ENCODE data around the gene SYK.

The SYK gene

DNA sequence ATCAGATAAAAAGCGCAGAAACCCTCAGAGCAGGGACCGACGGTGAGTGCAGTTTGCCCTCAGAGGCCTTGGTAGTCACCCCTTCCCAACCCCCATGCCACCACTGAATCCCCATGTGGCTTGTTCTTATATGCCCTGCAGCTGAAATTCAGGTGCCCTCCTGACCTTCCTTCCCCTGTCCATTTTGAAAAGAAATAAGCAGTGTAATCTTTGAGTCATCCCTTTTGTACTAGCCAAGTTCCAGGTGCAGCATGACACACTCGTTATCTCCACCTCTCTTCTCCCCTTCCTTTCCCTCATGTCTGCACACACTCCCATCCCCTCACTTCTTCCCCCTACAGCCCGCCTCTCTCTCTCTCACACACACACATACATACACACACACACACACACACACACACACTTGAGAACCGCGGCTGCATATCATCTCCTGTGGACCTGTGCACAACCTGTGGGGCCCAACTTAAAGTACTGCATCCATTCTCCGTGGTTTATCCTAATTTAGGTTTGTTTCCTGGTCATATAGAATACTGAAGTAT, 53.1 kb downstream of the SYK start:
- Histone ChIP-seq H3K4me1 (ENCODE audit: control insufficient read depth, insufficient read depth, low read length) (peaks cover 3% of the 10 kb centered on the region), H3K9me3 (ENCODE audit: control insufficient read depth, low read length) (no peaks in the 10 kb centered on the region), H3K36me3 (ENCODE audit: control insufficient read depth, insufficient read depth, low read length, severe bottlenecking) (no peaks in the 10 kb centered on the region), H3K9ac (ENCODE audit: low read length) (no peak overlapping the region), H3K4me3 (ENCODE audit: low read length) (no peak overlapping the region), H3K27me3 (replicated peaks; ENCODE audit: control insufficient read depth, insufficient read depth, low read length) (peaks cover 21% of the 10 kb centered on the region)
- DNase-seq (ENCODE audit: low read depth) = no peak

DNA sequence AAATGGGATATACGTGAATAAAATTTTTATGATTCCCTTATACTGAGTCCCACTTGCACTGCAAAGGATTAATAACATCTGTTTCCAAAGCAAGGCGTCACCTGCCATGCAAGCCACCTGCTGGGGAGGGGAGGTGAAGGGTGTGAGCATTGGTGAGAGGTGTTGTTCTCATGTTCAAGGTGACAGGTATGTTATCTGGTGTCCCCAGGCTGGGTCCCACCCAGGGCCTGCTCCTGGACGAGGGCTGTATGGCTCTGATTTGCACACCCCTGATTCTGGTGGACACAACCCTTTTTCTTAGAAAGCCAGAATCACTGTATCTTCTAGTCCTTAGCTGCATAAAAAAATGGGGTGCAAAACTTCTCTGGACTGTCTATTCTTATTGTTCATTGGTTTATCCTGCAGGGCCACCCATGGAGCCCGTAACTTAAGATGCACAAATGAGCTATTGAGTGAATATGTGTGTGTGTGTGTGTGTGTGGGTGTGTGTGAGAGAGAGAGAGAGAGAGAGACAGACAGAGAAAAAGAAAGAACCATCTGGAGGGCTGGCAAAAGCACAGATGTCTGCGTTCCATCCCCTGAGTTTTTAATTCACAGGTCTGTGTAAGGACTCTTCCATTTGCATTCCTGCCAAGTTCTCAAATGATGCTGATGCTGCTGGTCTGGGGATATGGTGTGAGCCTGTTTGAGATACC, 53.7 kb downstream of the SYK start:
- Histone ChIP-seq H3K9me3 (ENCODE audit: control insufficient read depth, low read length) (no peaks in the 10 kb centered on the region), H3K27me3 (replicated peaks; ENCODE audit: control insufficient read depth, insufficient read depth, low read length) (peaks cover 21% of the 10 kb centered on the region), H3K4me3 (ENCODE audit: low read length) (no peak overlapping the region), H3K9ac (ENCODE audit: low read length) (no peak overlapping the region), H3K36me3 (ENCODE audit: control insufficient read depth, insufficient read depth, low read length, severe bottlenecking) (no peaks in the 10 kb centered on the region), H3K4me1 (ENCODE audit: control insufficient read depth, insufficient read depth, low read length) (peaks cover 3% of the 10 kb centered on the region)
- no peak for DNase-seq (ENCODE audit: low read depth)

DNA sequence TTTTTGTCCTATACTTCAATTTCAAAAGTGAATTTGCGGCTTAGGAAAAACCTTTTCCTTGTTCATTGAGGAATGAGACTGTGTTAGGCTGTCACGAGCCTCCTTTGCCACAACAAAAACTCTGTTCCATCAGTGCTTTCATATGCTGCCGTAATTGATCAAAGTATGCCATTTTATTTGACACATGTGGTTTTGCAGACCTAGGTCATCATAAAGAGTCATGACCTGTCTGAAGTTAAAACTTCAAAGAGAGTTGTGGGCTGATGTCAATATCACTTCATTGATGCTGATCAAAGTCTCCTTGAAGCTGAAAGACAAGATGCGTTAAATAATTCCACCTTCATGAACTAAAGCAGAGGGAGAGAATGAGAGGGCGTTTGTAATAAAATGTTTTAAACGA, 55.5 kb downstream of the SYK start:
- no peak for DNase-seq (ENCODE audit: low read depth)
- Histone ChIP-seq H3K27me3 (replicated peaks; ENCODE audit: control insufficient read depth, insufficient read depth, low read length) (peaks cover 24% of the 10 kb centered on the region), H3K9ac (ENCODE audit: low read length) (no peak overlapping the region), H3K4me3 (ENCODE audit: low read length) (no peak overlapping the region), H3K9me3 (ENCODE audit: control insufficient read depth, low read length) (no peaks in the 10 kb centered on the region), H3K4me1 (ENCODE audit: control insufficient read depth, insufficient read depth, low read length) (peaks cover 3% of the 10 kb centered on the region), H3K36me3 (ENCODE audit: control insufficient read depth, insufficient read depth, low read length, severe bottlenecking) (no peaks in the 10 kb centered on the region)

GRCh38 chr9:90857855-90858254, 56.2 kb downstream of the SYK start:
- DNase-seq (ENCODE audit: low read depth) = no peak
- Histone ChIP-seq H3K4me1 (ENCODE audit: control insufficient read depth, insufficient read depth, low read length) (no peaks in the 10 kb centered on the region), H3K9ac (ENCODE audit: low read length) (no peak overlapping the region), H3K9me3 (ENCODE audit: control insufficient read depth, low read length) (no peaks in the 10 kb centered on the region), H3K27me3 (replicated peaks; ENCODE audit: control insufficient read depth, insufficient read depth, low read length) (peaks cover 29% of the 10 kb centered on the region), H3K36me3 (ENCODE audit: control insufficient read depth, insufficient read depth, low read length, severe bottlenecking) (no peaks in the 10 kb centered on the region), H3K4me3 (ENCODE audit: low read length) (no peak overlapping the region)

DNA sequence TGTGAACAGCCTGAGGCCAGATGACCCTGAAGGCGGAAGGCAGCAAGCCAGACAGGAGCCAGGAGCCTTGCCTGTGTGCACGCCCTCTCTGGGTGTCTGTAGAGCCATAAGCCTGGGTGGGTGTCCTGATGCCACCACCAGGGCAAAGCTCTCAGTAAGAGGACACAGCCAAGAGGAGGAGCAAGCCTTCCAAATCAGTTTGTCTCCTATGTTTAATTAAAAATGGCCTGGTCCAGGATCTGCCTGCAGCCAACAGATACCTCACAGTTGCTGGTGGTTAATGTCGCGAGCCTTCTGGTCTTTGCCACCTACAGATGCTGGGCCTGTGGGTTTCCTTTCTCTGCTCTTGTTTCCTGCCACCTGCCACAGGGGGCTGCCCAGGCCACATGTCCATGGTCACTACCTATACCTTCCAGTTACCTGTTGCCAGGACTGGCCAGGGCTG, 56.9 kb downstream of the SYK start:
- DNase-seq (ENCODE audit: low read depth) = no peak
- no peak overlapping the region for H3K4me3 ChIP-seq (ENCODE audit: low read length)
- H3K4me1 ChIP-seq (ENCODE audit: control insufficient read depth, insufficient read depth, low read length) = no peaks in the 10 kb centered on the region
- peaks cover 29% of the 10 kb centered on the region for H3K27me3 ChIP-seq (replicated peaks; ENCODE audit: control insufficient read depth, insufficient read depth, low read length)
- H3K36me3 ChIP-seq (ENCODE audit: control insufficient read depth, insufficient read depth, low read length, severe bottlenecking) = no peaks in the 10 kb centered on the region
- no peaks in the 10 kb centered on the region for H3K9me3 ChIP-seq (ENCODE audit: control insufficient read depth, low read length)
- H3K9ac ChIP-seq (ENCODE audit: low read length) = no peak overlapping the region

GRCh38 chr9:90860382-90860781, 58.8 kb downstream of the SYK start:
- no peak for DNase-seq (ENCODE audit: low read depth)
- no peaks in the 10 kb centered on the region for H3K4me1 ChIP-seq (ENCODE audit: control insufficient read depth, insufficient read depth, low read length)
- H3K36me3 ChIP-seq (ENCODE audit: control insufficient read depth, insufficient read depth, low read length, severe bottlenecking) = no peaks in the 10 kb centered on the region

GRCh38 chr9:90860826-90861225, 59.2 kb downstream of the SYK start:
- no peaks in the 10 kb centered on the region for H3K36me3 ChIP-seq (ENCODE audit: control insufficient read depth, insufficient read depth, low read length, severe bottlenecking)
- no peak overlapping the region for H3K4me3 ChIP-seq (ENCODE audit: low read length)
- DNase-seq (ENCODE audit: low read depth) = no peak
- no peaks in the 10 kb centered on the region for H3K9me3 ChIP-seq (ENCODE audit: control insufficient read depth, low read length)
- peaks cover 23% of the 10 kb centered on the region for H3K27me3 ChIP-seq (replicated peaks; ENCODE audit: control insufficient read depth, insufficient read depth, low read length)
- H3K9ac ChIP-seq (ENCODE audit: low read length) = no peak overlapping the region
- H3K4me1 ChIP-seq (ENCODE audit: control insufficient read depth, insufficient read depth, low read length) = no peaks in the 10 kb centered on the region

More at GRCh38 chr9:90860382-90860781, 58.8 kb downstream of the SYK start:
- Histone ChIP-seq H3K9ac (ENCODE audit: low read length) (no peak overlapping the region), H3K4me3 (ENCODE audit: low read length) (no peak overlapping the region), H3K27me3 (replicated peaks; ENCODE audit: control insufficient read depth, insufficient read depth, low read length) (peaks cover 23% of the 10 kb centered on the region), H3K9me3 (ENCODE audit: control insufficient read depth, low read length) (no peaks in the 10 kb centered on the region)

GRCh38 chr9:90861380-90861779, 59.8 kb downstream of the SYK start:
- DNase-seq (ENCODE audit: low read depth) = no peak
- Histone ChIP-seq H3K9me3 (ENCODE audit: control insufficient read depth, low read length) (no peaks in the 10 kb centered on the region), H3K9ac (ENCODE audit: low read length) (no peak overlapping the region), H3K27me3 (replicated peaks; ENCODE audit: control insufficient read depth, insufficient read depth, low read length) (peaks cover 23% of the 10 kb centered on the region), H3K36me3 (ENCODE audit: control insufficient read depth, insufficient read depth, low read length, severe bottlenecking) (no peaks in the 10 kb centered on the region), H3K4me3 (ENCODE audit: low read length) (no peak overlapping the region), H3K4me1 (ENCODE audit: control insufficient read depth, insufficient read depth, low read length) (no peaks in the 10 kb centered on the region)

GRCh38 chr9:90861826-90862740, 60.5 kb downstream of the SYK start:
- Histone ChIP-seq H3K9me3 (ENCODE audit: control insufficient read depth, low read length) (no peaks in the 10 kb centered on the region), H3K4me3 (ENCODE audit: low read length) (no peak overlapping the region), H3K4me1 (ENCODE audit: control insufficient read depth, insufficient read depth, low read length) (no peaks in the 10 kb centered on the region), H3K36me3 (ENCODE audit: control insufficient read depth, insufficient read depth, low read length, severe bottlenecking) (no peaks in the 10 kb centered on the region), H3K27me3 (replicated peaks; ENCODE audit: control insufficient read depth, insufficient read depth, low read length) (peaks cover 23% of the 10 kb centered on the region), H3K9ac (ENCODE audit: low read length) (no peak overlapping the region)
- DNase-seq (ENCODE audit: low read depth) = no peak

GRCh38 chr9:90864779-90865178, 63.2 kb downstream of the SYK start:
- peaks cover 7% of the 10 kb centered on the region for H3K4me1 ChIP-seq (ENCODE audit: control insufficient read depth, insufficient read depth, low read length)
- no peak overlapping the region for H3K4me3 ChIP-seq (ENCODE audit: low read length)
- no peaks in the 10 kb centered on the region for H3K36me3 ChIP-seq (ENCODE audit: control insufficient read depth, insufficient read depth, low read length, severe bottlenecking)
- H3K27me3 ChIP-seq (replicated peaks; ENCODE audit: control insufficient read depth, insufficient read depth, low read length) = peaks cover 8% of the 10 kb centered on the region
- no peak overlapping the region for H3K9ac ChIP-seq (ENCODE audit: low read length)
- H3K9me3 ChIP-seq (ENCODE audit: control insufficient read depth, low read length) = no peaks in the 10 kb centered on the region
- no peak for DNase-seq (ENCODE audit: low read depth)

DNA sequence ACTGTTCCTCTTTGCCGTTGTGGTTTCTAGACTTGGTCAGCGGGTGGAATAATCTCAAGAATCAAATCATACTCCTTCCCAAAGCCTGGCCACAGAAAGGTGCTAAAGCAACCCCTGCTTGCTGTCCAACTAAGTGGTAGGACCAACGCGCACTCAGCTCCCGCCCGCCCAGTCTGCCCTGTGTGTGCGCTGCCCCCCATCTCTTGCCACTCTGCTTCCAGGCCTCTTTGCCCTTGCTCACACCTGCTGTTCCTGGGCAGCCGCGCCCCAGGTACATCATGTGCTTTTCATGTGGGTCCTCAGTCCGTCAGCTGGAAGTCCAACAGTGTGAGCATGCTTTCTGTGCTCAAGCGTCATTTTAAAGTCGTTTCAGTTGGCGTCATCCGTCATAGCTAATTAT, 65.5 kb downstream of the SYK start:
- peaks cover 24% of the 10 kb centered on the region for H3K4me1 ChIP-seq (ENCODE audit: control insufficient read depth, insufficient read depth, low read length)
- H3K9ac ChIP-seq (ENCODE audit: low read length) = no peak overlapping the region
- no peak overlapping the region for H3K4me3 ChIP-seq (ENCODE audit: low read length)
- H3K9me3 ChIP-seq (ENCODE audit: control insufficient read depth, low read length) = no peaks in the 10 kb centered on the region
- DNase-seq (ENCODE audit: low read depth) = no peak
- peaks cover 5% of the 10 kb centered on the region for H3K27me3 ChIP-seq (replicated peaks; ENCODE audit: control insufficient read depth, insufficient read depth, low read length)
- H3K36me3 ChIP-seq (ENCODE audit: control insufficient read depth, insufficient read depth, low read length, severe bottlenecking) = no peaks in the 10 kb centered on the region

Data from adipocyte (in vitro differentiated cells).